Measurements from ENCODE around the gene COPS8.

The COPS8 gene

GRCh38 chr2:237097911-237098702 is 12.4 kb downstream of the COPS8 start:
- TF ChIP-seq YY1 (IDR thresholded peaks at IDR 0.05; ENCODE audit: insufficient read depth, insufficient read length), result no peak
- TF ChIP-seq SUZ12 (IDR thresholded peaks at IDR 0.05; ENCODE audit: extremely low read depth, insufficient read depth, insufficient read length), result no peak

GRCh38 chr2:237099804-237100203 is 14.1 kb downstream of the COPS8 start:
- Histone ChIP-seq H3K27me3 (ENCODE audit: insufficient read depth, insufficient read length) (no peaks in the 10 kb centered on the region), H3K9ac (ENCODE audit: insufficient read length, low read depth) (no peak overlapping the region), H3K4me1 (ENCODE audit: insufficient read depth, insufficient read length) (no peaks in the 10 kb centered on the region), H3K36me3 (ENCODE audit: insufficient read depth, insufficient read length, low read length) (peaks cover 70% of the 10 kb centered on the region), H3K9me3 (ENCODE audit: insufficient read depth, low read length) (no peaks in the 10 kb centered on the region; the same call in 1 of the 2 replicates), H3K4me3 (ENCODE audit: insufficient read length, low read depth) (no peak overlapping the region)
- no peak for DNase-seq (ENCODE audit: low read depth, low spot score)
- TF ChIP-seq YY1 (IDR thresholded peaks at IDR 0.05; ENCODE audit: insufficient read depth, insufficient read length), result no peak
- no peak for TF ChIP-seq ZNF274 (IDR thresholded peaks at IDR 0.05; ENCODE audit: low read depth, low read length)
- no peak for TF ChIP-seq SUZ12 (IDR thresholded peaks at IDR 0.05; ENCODE audit: extremely low read depth, insufficient read depth, insufficient read length)

More at GRCh38 chr2:237097911-237098702, 12.4 kb downstream of the COPS8 start:
- Histone ChIP-seq H3K9me3 (ENCODE audit: insufficient read depth, low read length) (no peaks in the 10 kb centered on the region; the same call in 1 of the 2 replicates), H3K4me3 (ENCODE audit: insufficient read length, low read depth) (no peak overlapping the region), H3K9ac (ENCODE audit: insufficient read length, low read depth) (no peak overlapping the region), H3K27me3 (ENCODE audit: insufficient read depth, insufficient read length) (no peaks in the 10 kb centered on the region), H3K36me3 (ENCODE audit: insufficient read depth, insufficient read length, low read length) (peaks cover 79% of the 10 kb centered on the region), H3K4me1 (ENCODE audit: insufficient read depth, insufficient read length) (no peaks in the 10 kb centered on the region)
- no peak for DNase-seq (ENCODE audit: low read depth, low spot score)

- no peak overlapping the region for H3K4me3 ChIP-seq (ENCODE audit: insufficient read length, low read depth)
- no peak overlapping the region for H3K9ac ChIP-seq (ENCODE audit: insufficient read length, low read depth)
- no peaks in the 10 kb centered on the region for H3K4me1 ChIP-seq (ENCODE audit: insufficient read depth, insufficient read length)
- no peaks in the 10 kb centered on the region for H3K27me3 ChIP-seq (ENCODE audit: insufficient read depth, insufficient read length)
- TF ChIP-seq YY1 (IDR thresholded peaks at IDR 0.05; ENCODE audit: insufficient read depth, insufficient read length) (no peak), ZNF274 (IDR thresholded peaks at IDR 0.05; ENCODE audit: low read depth, low read length) (no peak), SUZ12 (IDR thresholded peaks at IDR 0.05; ENCODE audit: extremely low read depth, insufficient read depth, insufficient read length) (no peak)
- no peaks in the 10 kb centered on the region; the same call in 1 of the 2 replicates for H3K9me3 ChIP-seq (ENCODE audit: insufficient read depth, low read length)
- peaks cover 55% of the 10 kb centered on the region for H3K36me3 ChIP-seq (ENCODE audit: insufficient read depth, insufficient read length, low read length)
- DNase-seq (ENCODE audit: low read depth, low spot score), result peak; percentile 82
Observed at GRCh38 chr2:237101118-237101979, 15.7 kb downstream of the COPS8 start.

- Histone ChIP-seq H3K9me3 (ENCODE audit: insufficient read depth, low read length) (no peaks in the 10 kb centered on the region), H3K4me3 (ENCODE audit: insufficient read length, low read depth) (no peak overlapping the region), H3K9ac (ENCODE audit: insufficient read length, low read depth) (no peak overlapping the region), H3K27me3 (ENCODE audit: insufficient read depth, insufficient read length) (no peaks in the 10 kb centered on the region), H3K36me3 (ENCODE audit: insufficient read depth, insufficient read length, low read length) (peaks cover 45% of the 10 kb centered on the region), H3K4me1 (ENCODE audit: insufficient read depth, insufficient read length) (no peaks in the 10 kb centered on the region)
- DNase-seq (ENCODE audit: low read depth, low spot score), result no peak
- TF ChIP-seq YY1 (IDR thresholded peaks at IDR 0.05; ENCODE audit: insufficient read depth, insufficient read length) (no peak), SUZ12 (IDR thresholded peaks at IDR 0.05; ENCODE audit: extremely low read depth, insufficient read depth, insufficient read length) (no peak), ZNF274 (IDR thresholded peaks at IDR 0.05; ENCODE audit: low read depth, low read length) (no peak)
Observed at GRCh38 chr2:237102428-237102827, 16.7 kb downstream of the COPS8 start.

GRCh38 chr2:237109421-237109934 is 23.8 kb downstream of the COPS8 start:
- Histone ChIP-seq H3K4me3 (ENCODE audit: insufficient read length, low read depth) (no peak overlapping the region), H3K9me3 (ENCODE audit: insufficient read depth, low read length) (no peaks in the 10 kb centered on the region), H3K27me3 (ENCODE audit: insufficient read depth, insufficient read length) (no peaks in the 10 kb centered on the region), H3K4me1 (ENCODE audit: insufficient read depth, insufficient read length) (no peaks in the 10 kb centered on the region), H3K9ac (ENCODE audit: insufficient read length, low read depth) (no peak overlapping the region), H3K36me3 (ENCODE audit: insufficient read depth, insufficient read length, low read length) (no peaks in the 10 kb centered on the region)
- no peak for DNase-seq (ENCODE audit: low read depth, low spot score)
- TF ChIP-seq ZNF274 (IDR thresholded peaks at IDR 0.05; ENCODE audit: low read depth, low read length) (no peak), YY1 (IDR thresholded peaks at IDR 0.05; ENCODE audit: insufficient read depth, insufficient read length) (no peak), SUZ12 (IDR thresholded peaks at IDR 0.05; ENCODE audit: extremely low read depth, insufficient read depth, insufficient read length) (no peak)

- DNase-seq (ENCODE audit: low read depth, low spot score), result no peak
- Histone ChIP-seq H3K9ac (ENCODE audit: insufficient read length, low read depth) (no peak overlapping the region), H3K9me3 (ENCODE audit: insufficient read depth, low read length) (no peaks in the 10 kb centered on the region), H3K36me3 (ENCODE audit: insufficient read depth, insufficient read length, low read length) (no peaks in the 10 kb centered on the region), H3K4me3 (ENCODE audit: insufficient read length, low read depth) (no peak overlapping the region), H3K27me3 (ENCODE audit: insufficient read depth, insufficient read length) (no peaks in the 10 kb centered on the region), H3K4me1 (ENCODE audit: insufficient read depth, insufficient read length) (no peaks in the 10 kb centered on the region)
- TF ChIP-seq SUZ12 (IDR thresholded peaks at IDR 0.05; ENCODE audit: extremely low read depth, insufficient read depth, insufficient read length) (no peak), ZNF274 (IDR thresholded peaks at IDR 0.05; ENCODE audit: low read depth, low read length) (no peak), YY1 (IDR thresholded peaks at IDR 0.05; ENCODE audit: insufficient read depth, insufficient read length) (no peak)
Observed at GRCh38 chr2:237113026-237113795, 27.5 kb downstream of the COPS8 start.
